H9 (cell line): ENCODE measurements around the gene DPCD. TPM values are rescaled to one million over a fixed set of nuclear protein-coding genes. Genes with fewer than 3 reads are reported as not detected.

Experiments used
- DNase-seq: peaks from one replicate; pipeline ENCODE4 v3.0.0-alpha.2; 2017
- H2AFZ ChIP-seq: one replicate; pipeline ENCODE4 v1.6.1; 2013; ENCODE audit warnings: mild to moderate bottlenecking, low read length, control low read depth, moderate library complexity
- H2AK5ac ChIP-seq: 2 replicates; pipeline ENCODE4 v1.6.1; 2013; ENCODE audit warnings: low read length, control low read depth, mixed read lengths; ENCODE audit not compliant: insufficient read length
- H2BK120ac ChIP-seq: one replicate; pipeline ENCODE4 v1.6.1; 2013; ENCODE audit warnings: low read depth, mild to moderate bottlenecking, low read length, control low read depth, inconsistent platforms; ENCODE audit not compliant: poor library complexity, severe bottlenecking
- H2BK12ac ChIP-seq: 2 replicates; pipeline ENCODE4 v1.6.1; 2013; ENCODE audit warnings: low read length, control low read depth, mixed read lengths, low read depth; ENCODE audit not compliant: insufficient read length
- H2BK15ac ChIP-seq: 2 replicates; pipeline ENCODE4 v1.6.1; 2013; ENCODE audit warnings: low read depth, low read length, control low read depth
- H2BK20ac ChIP-seq: one replicate; pipeline ENCODE4 v1.6.1; 2013; ENCODE audit warnings: low read depth, mild to moderate bottlenecking, low read length, control low read depth, inconsistent platforms; ENCODE audit not compliant: poor library complexity, severe bottlenecking
- H2BK5ac ChIP-seq: 2 replicates; pipeline ENCODE4 v1.6.1; 2013; ENCODE audit warnings: low read length, control low read depth, mixed read lengths; ENCODE audit not compliant: insufficient read length
- H3K14ac ChIP-seq: 2 replicates; pipeline ENCODE4 v1.6.1; 2013; ENCODE audit warnings: low read length, control low read depth; ENCODE audit not compliant: insufficient read depth
- H3K18ac ChIP-seq: 2 replicates; pipeline ENCODE4 v1.6.1; 2013; ENCODE audit warnings: low read depth, mild to moderate bottlenecking, mixed read lengths, low read length, control low read depth; ENCODE audit not compliant: insufficient read length
- H3K23ac ChIP-seq: 2 replicates; pipeline ENCODE4 v1.6.1; 2013; ENCODE audit warnings: low read length, control low read depth, mixed read lengths, low read depth; ENCODE audit not compliant: insufficient read length
- H3K23me2 ChIP-seq: 2 replicates; pipeline ENCODE4 v1.6.1; 2013; ENCODE audit warnings: low read depth, mild to moderate bottlenecking, mixed read lengths, low read length, control low read depth; ENCODE audit not compliant: insufficient read length, poor library complexity, severe bottlenecking
- H3K27ac ChIP-seq: 2 replicates; pipeline ENCODE4 v1.5.1; 2013; ENCODE audit warnings: low read length, control low read depth, mixed read lengths, low read depth; ENCODE audit not compliant: insufficient read length
- H3K27me3 ChIP-seq: 2 replicates; pipeline ENCODE4 v1.6.1; 2013; ENCODE audit warnings: low read length, control low read depth, inconsistent platforms; ENCODE audit not compliant: insufficient read depth
- H3K4ac ChIP-seq: 2 replicates; pipeline ENCODE4 v1.6.1; 2013; ENCODE audit warnings: low read depth, mild to moderate bottlenecking, control low read depth, inconsistent platforms, low read length, moderate library complexity
- H3K4me1 ChIP-seq: 2 replicates; pipeline ENCODE4 v1.6.1; 2013; ENCODE audit warnings: low read length, control low read depth, inconsistent platforms; ENCODE audit not compliant: insufficient read depth
- H3K4me2 ChIP-seq: 2 replicates; pipeline ENCODE4 v1.6.1; 2013; ENCODE audit warnings: low read length, control low read depth, mixed read lengths; ENCODE audit not compliant: insufficient read length, insufficient read depth
- H3K56ac ChIP-seq: 2 replicates; pipeline ENCODE4 v1.6.1; 2013; ENCODE audit warnings: low read depth, mild to moderate bottlenecking, mixed read lengths, low read length, control low read depth; ENCODE audit not compliant: insufficient read length
- H3K79me1 ChIP-seq: 2 replicates; pipeline ENCODE4 v1.6.1; 2013; ENCODE audit warnings: low read depth, mild to moderate bottlenecking, moderate library complexity, low read length, control low read depth, inconsistent platforms; ENCODE audit not compliant: insufficient read depth, poor library complexity, severe bottlenecking
- H3K79me2 ChIP-seq: 2 replicates; pipeline ENCODE4 v1.6.1; 2013; ENCODE audit warnings: low read length, control low read depth, inconsistent platforms; ENCODE audit not compliant: insufficient read depth
- H3K9ac ChIP-seq: 2 replicates; pipeline ENCODE4 v1.6.1; 2013; ENCODE audit warnings: low read length, control low read depth, mixed read lengths; ENCODE audit not compliant: insufficient read length; ENCODE audit errors: extremely low read depth
- H3K9me3 ChIP-seq: one replicate; pipeline ENCODE4 v1.6.1; 2013; ENCODE audit warnings: low read depth, low read length, inconsistent platforms; ENCODE audit not compliant: control insufficient read depth
- H3T11ph ChIP-seq: one replicate; pipeline ENCODE4 v1.6.1; 2013; ENCODE audit warnings: mild to moderate bottlenecking, low read length, control low read depth, inconsistent platforms
- H4K20me1 ChIP-seq: one replicate; pipeline ENCODE4 v1.6.1; 2013; ENCODE audit not compliant: control insufficient read depth, insufficient read length, insufficient read depth
- H4K5ac ChIP-seq: 2 replicates; pipeline ENCODE4 v1.6.1; 2013; ENCODE audit warnings: low read depth, mild to moderate bottlenecking, mixed read lengths, low read length, control low read depth; ENCODE audit not compliant: insufficient read length
- H4K8ac ChIP-seq: replicated peaks from 2 replicates; pipeline ENCODE4 v1.6.1; 2013; ENCODE audit warnings: low read length, control low read depth, mixed read lengths, low read depth; ENCODE audit not compliant: insufficient read length
- H4K91ac ChIP-seq: 2 replicates; pipeline ENCODE4 v1.6.1; 2013; ENCODE audit warnings: low read depth, mild to moderate bottlenecking, moderate library complexity, mixed read lengths, low read length, control low read depth; ENCODE audit not compliant: insufficient read length
- H3K27ac Mint-ChIP-seq, 3 experiments: 2 replicates in 2 of 3; 3 replicates in 1 of 3; pipeline ENCODE4 v1.8.0; 2020 to 2021; ENCODE audit warnings: mixed read lengths in 3 of 3, mild to moderate bottlenecking in 1 of 3, moderate library complexity in 1 of 3
- H3K27me3 Mint-ChIP-seq: 2 replicates; pipeline ENCODE4 v1.8.0; 2021; ENCODE audit warnings: low read depth, mild to moderate bottlenecking, moderate library complexity, mixed read lengths
- H3K36me3 Mint-ChIP-seq, 3 experiments: 2 replicates in 2 of 3; 3 replicates in 1 of 3; pipeline ENCODE4 v1.8.0; 2020 to 2021; ENCODE audit warnings: low read depth in 3 of 3, mixed read lengths in 3 of 3; ENCODE audit not compliant: insufficient read depth in 1 of 3
- H3K4me1 Mint-ChIP-seq, 2 experiments: 2 replicates each; pipeline ENCODE4 v1.8.0; 2020; ENCODE audit warnings: mixed read lengths in 2 of 2
- H3K4me3 Mint-ChIP-seq, 2 experiments: 2 replicates in 1 of 2; 3 replicates in 1 of 2; pipeline ENCODE4 v1.8.0; 2020 to 2021; ENCODE audit warnings: mild to moderate bottlenecking in 2 of 2, mixed read lengths in 2 of 2, moderate library complexity in 1 of 2
- H3K9me3 Mint-ChIP-seq, 2 experiments: 2 replicates in 1 of 2; 3 replicates in 1 of 2; pipeline ENCODE4 v1.8.0; 2020; ENCODE audit warnings: mild to moderate bottlenecking in 2 of 2, mixed read lengths in 2 of 2, moderate library complexity in 1 of 2
- CTCF ChIP-seq: fragments of 200-600 bp; sonication (generic); conservative IDR thresholded peaks from 3 replicates; pipeline ENCODE4 v1.8.0; 2021; ENCODE audit warnings: antibody characterized with exemption, mild to moderate bottlenecking
- WGBS: extraction: QIAGEN DNeasy Blood & Tissue Kit; methylation state at CpG from one replicate; pipeline ENCODE4 v1.1.7; 2013; ENCODE audit warnings: missing lambda C conversion rate, low lambda C conversion rate, mixed read lengths; ENCODE audit not compliant: insufficient read length; ENCODE audit errors: extremely low coverage; 5-methylcytosine and 5-hydroxymethylcytosine counted together
- total RNA-seq: library from RNA; stranded (reverse); gene quantifications from 2 replicates; pipeline ENCODE4 v1.2.1, GENCODE V29; 2021

Gene DPCD
- total RNA-seq, 1 experiment from 2014 or later = 21.8 TPM

- H3K4me2 ChIP-seq = no peak overlapping the region
- no peak overlapping the region for H4K8ac ChIP-seq
- peak; percentile 100 for TF ChIP-seq CTCF
- H3K4me1 ChIP-seq = no peaks in the 10 kb centered on the region
- H3T11ph ChIP-seq = no peak overlapping the region
- no peak overlapping the region for H2BK120ac ChIP-seq
- H3K9ac ChIP-seq = no peak overlapping the region
- no peaks in the 10 kb centered on the region for H3K79me2 ChIP-seq
- H3K23ac ChIP-seq = no peak overlapping the region
- no peaks in the 10 kb centered on the region for H3K23me2 ChIP-seq
- Mint-ChIP-seq H3K9me3 (no peaks in the 10 kb centered on the region; a peak in 1 of 5 replicates), H3K27ac (no peak overlapping the region), H3K4me1 (peaks cover 21 to 35% of the 10 kb centered on the region in 2 experiments), H3K4me3 (no peak overlapping the region), H3K36me3 (peaks cover 0 to 13% (median 11%) of the 10 kb centered on the region in 3 experiments; a peak in 6 of 7 replicates), H3K27me3 (no peaks in the 10 kb centered on the region)
- no peak overlapping the region for H2BK20ac ChIP-seq
- H3K79me1 ChIP-seq = no peaks in the 10 kb centered on the region
- no peak overlapping the region for H2BK5ac ChIP-seq
- no peak overlapping the region for H2AFZ ChIP-seq
- no peak overlapping the region for H3K4ac ChIP-seq
- H3K56ac ChIP-seq = no peak overlapping the region
- H3K27ac ChIP-seq = no peak overlapping the region
- no peak overlapping the region for H4K91ac ChIP-seq
- no CpG with 5 or more reads among the region's 6 CpGs for WGBS
- no peak overlapping the region for H2BK12ac ChIP-seq
- no peaks in the 10 kb centered on the region for H3K27me3 ChIP-seq
- no peaks in the 10 kb centered on the region for H4K20me1 ChIP-seq
- H4K5ac ChIP-seq = no peak overlapping the region
- H3K14ac ChIP-seq = no peak overlapping the region
- no peak overlapping the region for H2BK15ac ChIP-seq
- DNase-seq = peak; percentile 93
- H2AK5ac ChIP-seq = no peak overlapping the region
- no peak overlapping the region for H3K18ac ChIP-seq
- H3K9me3 ChIP-seq = no peaks in the 10 kb centered on the region
Measured at GRCh38 chr10:101602761-101603398, 14.8 kb downstream of the DPCD start.
